ENCODE data around the gene CNGA3. TPM values are rescaled to one million over a fixed set of nuclear protein-coding genes. Genes with fewer than 3 reads are reported as not detected.

The CNGA3 gene
- total and polyA plus RNA-seq, 2 of the 4 experiments (the other 2 are of a cell fraction), result under 0.01 TPM; not detected in 1

- TF ChIP-seq MXI1 (IDR thresholded peaks at IDR 0.05; ENCODE audit: borderline replicate concordance, low read depth, low read length) (no peak), MAZ (IDR thresholded peaks at IDR 0.05; ENCODE audit: borderline replicate concordance, low read depth, low read length) (no peak), CEBPB (IDR thresholded peaks at IDR 0.05; ENCODE audit: low read depth, low read length) (no peak), NFE2L2 (IDR thresholded peaks at IDR 0.05; ENCODE audit: low read depth, low read length) (no peak), MAFK (IDR thresholded peaks at IDR 0.05; ENCODE audit: low read depth, low read length) (no peak), RCOR1 (IDR thresholded peaks at IDR 0.05; ENCODE audit: insufficient replicate concordance, low read length) (no peak), RAD21 (IDR thresholded peaks at IDR 0.05; ENCODE audit: low read length) (no peak), FOS (IDR thresholded peaks at IDR 0.05; ENCODE audit: low read depth, low read length) (no peak), RFX5 (IDR thresholded peaks at IDR 0.05; ENCODE audit: low read depth, low read length) (no peak), CHD1 (IDR thresholded peaks at IDR 0.05; ENCODE audit: low read depth, low read length) (no peak), POLR2A (IDR thresholded peaks at IDR 0.05; ENCODE audit: low read depth, low read length) (no peak), SMC3 (IDR thresholded peaks at IDR 0.05; ENCODE audit: low read depth, low read length) (no peak), ELK1 (IDR thresholded peaks at IDR 0.05; ENCODE audit: borderline replicate concordance, low read depth, low read length) (no peak), BHLHE40 (IDR thresholded peaks at IDR 0.05; ENCODE audit: low read depth, low read length) (no peak)
- TF ChIP-seq, protein P1, sequence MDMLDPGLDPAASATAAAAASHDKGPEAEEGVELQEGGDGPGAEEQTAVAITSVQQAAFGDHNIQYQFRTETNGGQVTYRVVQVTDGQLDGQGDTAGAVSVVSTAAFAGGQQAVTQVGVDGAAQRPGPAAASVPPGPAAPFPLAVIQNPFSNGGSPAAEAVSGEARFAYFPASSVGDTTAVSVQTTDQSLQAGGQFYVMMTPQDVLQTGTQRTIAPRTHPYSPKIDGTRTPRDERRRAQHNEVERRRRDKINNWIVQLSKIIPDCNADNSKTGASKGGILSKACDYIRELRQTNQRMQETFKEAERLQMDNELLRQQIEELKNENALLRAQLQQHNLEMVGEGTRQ (IDR thresholded peaks at IDR 0.05; ENCODE audit: low read depth, low read length), result no peak
- TF ChIP-seq, protein P2, sequence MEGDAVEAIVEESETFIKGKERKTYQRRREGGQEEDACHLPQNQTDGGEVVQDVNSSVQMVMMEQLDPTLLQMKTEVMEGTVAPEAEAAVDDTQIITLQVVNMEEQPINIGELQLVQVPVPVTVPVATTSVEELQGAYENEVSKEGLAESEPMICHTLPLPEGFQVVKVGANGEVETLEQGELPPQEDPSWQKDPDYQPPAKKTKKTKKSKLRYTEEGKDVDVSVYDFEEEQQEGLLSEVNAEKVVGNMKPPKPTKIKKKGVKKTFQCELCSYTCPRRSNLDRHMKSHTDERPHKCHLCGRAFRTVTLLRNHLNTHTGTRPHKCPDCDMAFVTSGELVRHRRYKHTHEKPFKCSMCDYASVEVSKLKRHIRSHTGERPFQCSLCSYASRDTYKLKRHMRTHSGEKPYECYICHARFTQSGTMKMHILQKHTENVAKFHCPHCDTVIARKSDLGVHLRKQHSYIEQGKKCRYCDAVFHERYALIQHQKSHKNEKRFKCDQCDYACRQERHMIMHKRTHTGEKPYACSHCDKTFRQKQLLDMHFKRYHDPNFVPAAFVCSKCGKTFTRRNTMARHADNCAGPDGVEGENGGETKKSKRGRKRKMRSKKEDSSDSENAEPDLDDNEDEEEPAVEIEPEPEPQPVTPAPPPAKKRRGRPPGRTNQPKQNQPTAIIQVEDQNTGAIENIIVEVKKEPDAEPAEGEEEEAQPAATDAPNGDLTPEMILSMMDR (conservative IDR thresholded peaks at IDR 0.05; ENCODE audit: low read depth, low read length), result no peak
- H2AFZ ChIP-seq (replicated peaks; ENCODE audit: low read length, poor library complexity), result no peak overlapping the region
- intact Hi-C loops (cut with micrococcal nuclease), result loop anchor here (10.0 kb wide), 1 partner anchor 163 kb away; the partner anchor contains the start of genes COA5 and UNC50
- H2BK15ac ChIP-seq (ENCODE audit: low read depth, low read length), result no peak overlapping the region
- ChIA-PET POLR2A (ENCODE audit: unreplicated experiment) (no interaction called here), CTCF (no interaction called here)
- no peak overlapping the region for H3K9ac ChIP-seq (ENCODE audit: low read depth, low read length)
- H2AK5ac ChIP-seq (ENCODE audit: low read depth, low read length), result no peak overlapping the region
- no peak overlapping the region for H3K4me3 ChIP-seq (ENCODE audit: insufficient read depth, low read depth, low read length)
- BruUV-seq (replicated peaks), result no TSS peak
- dilution Hi-C loops (cut with HindIII; ENCODE audit: low sequenced_read_pairs, unreplicated experiment), result no loop called here
- ATAC-seq (ENCODE audit: low read depth) (no peak), DNase-seq (no peak)
- no peak overlapping the region for H2AK9ac ChIP-seq (replicated peaks; ENCODE audit: low read depth, low read length, poor library complexity)
- no peaks in the 10 kb centered on the region for H3K9me3 ChIP-seq (ENCODE audit: control insufficient read depth, insufficient read depth, low read length)
- H3K14ac ChIP-seq (replicated peaks; ENCODE audit: low read depth, low read length), result no peak overlapping the region
- H3K79me1 ChIP-seq (ENCODE audit: low read depth in 1 of 2, low read length in 2 of 2), result peaks cover 8 to 21% of the 10 kb centered on the region in 2 experiments; a peak in 3 of 4 replicates
- no peak overlapping the region for H3K4ac ChIP-seq (ENCODE audit: low read depth, low read length)
- in situ Hi-C loops (cut with MboI; ENCODE audit: low sequenced_read_pairs), result no loop called here
- peaks cover 13% of the 10 kb centered on the region for H4K20me1 ChIP-seq (ENCODE audit: insufficient read depth, low read length)
- no peak overlapping the region for H3K18ac ChIP-seq (ENCODE audit: low read depth, low read length)
- peaks cover 6% of the 10 kb centered on the region for H3K4me1 ChIP-seq (ENCODE audit: control insufficient read depth, insufficient read depth, low read length)
- WGBS, 2 experiments (ENCODE audit: extremely low coverage in 2 of 2, insufficient read length in 1 of 2), result no CpG with 5 or more reads among the region's 7 CpGs
- H3K4me2 ChIP-seq (ENCODE audit: low read depth, low read length), result no peak overlapping the region
- no peak overlapping the region for H2BK120ac ChIP-seq (ENCODE audit: low read depth, low read length)
- H4K5ac ChIP-seq (ENCODE audit: low read depth, low read length), result no peak overlapping the region
- H3K56ac ChIP-seq (ENCODE audit: extremely low read depth, insufficient read depth, low read length), result no peak overlapping the region
- H3K23ac ChIP-seq (ENCODE audit: low read depth, low read length), result no peak overlapping the region
- peaks cover 8% of the 10 kb centered on the region for H3K9me1 ChIP-seq (ENCODE audit: insufficient read depth, low read length)
- H4K91ac ChIP-seq (ENCODE audit: insufficient read depth, low read depth, low read length), result no peak overlapping the region
- H3K27me3 ChIP-seq (ENCODE audit: control insufficient read depth, insufficient read depth, low read length), result peaks cover 4% of the 10 kb centered on the region
- H4K8ac ChIP-seq (ENCODE audit: low read depth in 2 of 2, low read length in 2 of 2), result no peak overlapping the region
- no peak overlapping the region for H2BK5ac ChIP-seq (ENCODE audit: low read depth, low read length, poor library complexity, severe bottlenecking)
- H2BK20ac ChIP-seq (ENCODE audit: low read depth, low read length), result no peak overlapping the region
- no peaks in the 10 kb centered on the region for H3K36me3 ChIP-seq (ENCODE audit: control insufficient read depth, insufficient read depth, low read length)
- no peak overlapping the region for H3K27ac ChIP-seq (ENCODE audit: insufficient read depth, low read length)
These were observed 95.6 kb downstream of the CNGA3 start for GRCh38 chr2:98441706-98442450.

All from IMR-90 (cell line).